GM12873 (cell line): Measurements from ENCODE around the gene FTSJ1.

ENCODE experiments used
- TF ChIP-seq, protein P1 (sequence below): IDR thresholded peaks from 2 replicates; pipeline ENCODE4 v1.5.1; 2012; ENCODE audit warnings: low read depth, mild to moderate bottlenecking, moderate library complexity, low read length, control low read depth; ENCODE audit not compliant: insufficient read depth; ENCODE audit errors: missing control alignments

FTSJ1 gene, protein sequence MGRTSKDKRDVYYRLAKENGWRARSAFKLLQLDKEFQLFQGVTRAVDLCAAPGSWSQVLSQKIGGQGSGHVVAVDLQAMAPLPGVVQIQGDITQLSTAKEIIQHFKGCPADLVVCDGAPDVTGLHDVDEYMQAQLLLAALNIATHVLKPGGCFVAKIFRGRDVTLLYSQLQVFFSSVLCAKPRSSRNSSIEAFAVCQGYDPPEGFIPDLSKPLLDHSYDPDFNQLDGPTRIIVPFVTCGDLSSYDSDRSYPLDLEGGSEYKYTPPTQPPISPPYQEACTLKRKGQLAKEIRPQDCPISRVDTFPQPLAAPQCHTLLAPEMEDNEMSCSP

GRCh38 chrX:48475774-48476577 is at the start of gene FTSJ1:
FTSJ1 (plus strand) TSS chrX:48476199; CDS start chrX:48478048, 1,849 bp downstream.
- TF ChIP-seq, protein P1, sequence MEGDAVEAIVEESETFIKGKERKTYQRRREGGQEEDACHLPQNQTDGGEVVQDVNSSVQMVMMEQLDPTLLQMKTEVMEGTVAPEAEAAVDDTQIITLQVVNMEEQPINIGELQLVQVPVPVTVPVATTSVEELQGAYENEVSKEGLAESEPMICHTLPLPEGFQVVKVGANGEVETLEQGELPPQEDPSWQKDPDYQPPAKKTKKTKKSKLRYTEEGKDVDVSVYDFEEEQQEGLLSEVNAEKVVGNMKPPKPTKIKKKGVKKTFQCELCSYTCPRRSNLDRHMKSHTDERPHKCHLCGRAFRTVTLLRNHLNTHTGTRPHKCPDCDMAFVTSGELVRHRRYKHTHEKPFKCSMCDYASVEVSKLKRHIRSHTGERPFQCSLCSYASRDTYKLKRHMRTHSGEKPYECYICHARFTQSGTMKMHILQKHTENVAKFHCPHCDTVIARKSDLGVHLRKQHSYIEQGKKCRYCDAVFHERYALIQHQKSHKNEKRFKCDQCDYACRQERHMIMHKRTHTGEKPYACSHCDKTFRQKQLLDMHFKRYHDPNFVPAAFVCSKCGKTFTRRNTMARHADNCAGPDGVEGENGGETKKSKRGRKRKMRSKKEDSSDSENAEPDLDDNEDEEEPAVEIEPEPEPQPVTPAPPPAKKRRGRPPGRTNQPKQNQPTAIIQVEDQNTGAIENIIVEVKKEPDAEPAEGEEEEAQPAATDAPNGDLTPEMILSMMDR = no peak

- TF ChIP-seq, protein P1 = no peak
These were observed 25.9 kb upstream of the FTSJ1 start for GRCh38 chrX:48450076-48450475.

- TF ChIP-seq, protein P1 = no peak
These were observed 24.3 kb upstream of the FTSJ1 start for GRCh38 chrX:48451708-48452107.

GRCh38 chrX:48456628-48457331 is 19.2 kb upstream of the FTSJ1 start:
- TF ChIP-seq, protein P1 = no peak

DNA sequence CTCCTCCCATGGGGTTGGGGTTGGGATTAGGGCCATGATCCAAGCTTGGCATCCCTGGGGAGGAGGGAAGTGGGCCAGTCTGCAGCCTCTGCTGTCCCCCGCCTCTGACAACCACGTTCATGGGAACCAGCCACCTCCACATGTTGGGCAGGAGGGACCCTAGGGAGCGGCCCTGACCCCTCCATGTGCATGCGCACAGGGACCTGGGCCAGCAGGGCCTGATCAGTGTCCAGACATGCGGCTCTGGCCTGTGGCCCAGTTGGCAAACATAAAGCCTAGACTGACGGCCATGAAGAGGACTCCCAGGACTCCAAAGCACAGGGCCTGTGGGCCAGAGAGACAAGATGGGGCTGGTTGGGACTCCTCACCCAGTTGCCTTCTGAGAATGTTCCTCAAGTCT is 17.3 kb upstream of the FTSJ1 start:
- TF ChIP-seq, protein P1 = no peak

- TF ChIP-seq, protein P1 = no peak
These were observed 16.5 kb upstream of the FTSJ1 start for GRCh38 chrX:48459483-48459882.

DNA sequence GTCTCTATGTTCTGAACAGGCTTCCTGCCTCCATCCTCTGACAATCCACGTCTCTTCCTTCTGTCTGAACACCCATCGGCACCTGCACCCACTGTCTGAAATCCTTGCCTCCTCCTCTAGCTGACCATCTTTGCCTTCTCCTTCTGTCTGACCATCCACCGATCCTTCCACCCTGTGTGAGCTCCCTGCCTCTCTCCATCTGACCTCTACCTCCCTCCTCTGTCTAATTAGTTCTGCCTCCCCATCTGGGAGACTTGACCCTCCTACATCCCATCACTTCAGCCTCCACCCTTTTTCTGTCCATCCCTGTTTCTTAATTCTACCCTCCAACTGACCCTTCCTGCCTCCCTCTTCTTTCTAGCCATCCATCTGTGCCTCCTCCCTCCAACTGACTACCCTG is 16.0 kb upstream of the FTSJ1 start:
- TF ChIP-seq, protein P1 = no peak
